GM18505 (cell line): ENCODE measurements around the gene PPP1R2.

ENCODE experiments used
- ATAC-seq: cut with Tn5 transposase; IDR thresholded peaks from one replicate; pipeline ENCODE4 v1.9.1; 2021; ENCODE audit not compliant: unreplicated experiment
- POLR2A ChIP-seq: IDR thresholded peaks from 4 replicates; pipeline ENCODE4 v1.6.1; 2011; ENCODE audit warnings: borderline replicate concordance; ENCODE audit not compliant: insufficient read depth, insufficient read length; ENCODE audit errors: extremely low read depth

Gene PPP1R2

GRCh38 chr3:195577645-195578177 is 34.6 kb upstream of the PPP1R2 start:
- no peak for TF ChIP-seq POLR2A
- ATAC-seq, result no peak

- ATAC-seq, result no peak
These were observed 31.6 kb upstream of the PPP1R2 start for GRCh38 chr3:195574497-195575304.

GRCh38 chr3:195573611-195574496 is 30.7 kb upstream of the PPP1R2 start:
- ATAC-seq, result no peak
- no peak for TF ChIP-seq POLR2A

More at GRCh38 chr3:195574497-195575304, 31.6 kb upstream of the PPP1R2 start:
- no peak for TF ChIP-seq POLR2A

- TF ChIP-seq POLR2A, result no peak
- ATAC-seq, result no peak
These were observed 28.2 kb upstream of the PPP1R2 start for GRCh38 chr3:195571361-195571760.

- ATAC-seq, result no peak
- no peak for TF ChIP-seq POLR2A
These were observed 27.8 kb upstream of the PPP1R2 start for GRCh38 chr3:195570912-195571311.

GRCh38 chr3:195570344-195570743 is 27.2 kb upstream of the PPP1R2 start:
- no peak for ATAC-seq
- TF ChIP-seq POLR2A, result no peak

GRCh38 chr3:195568630-195569029 is 25.5 kb upstream of the PPP1R2 start:
- no peak for TF ChIP-seq POLR2A
- ATAC-seq, result no peak

GRCh38 chr3:195566797-195567196 is 23.7 kb upstream of the PPP1R2 start:
- no peak for TF ChIP-seq POLR2A
- ATAC-seq, result no peak

- ATAC-seq, result no peak
- no peak for TF ChIP-seq POLR2A
These were observed 22.6 kb upstream of the PPP1R2 start for GRCh38 chr3:195565716-195566115.

GRCh38 chr3:195563317-195563716 is 20.2 kb upstream of the PPP1R2 start:
- no peak for ATAC-seq
- no peak for TF ChIP-seq POLR2A

GRCh38 chr3:195559723-195560409 is 16.7 kb upstream of the PPP1R2 start:
- ATAC-seq, result no peak
- no peak for TF ChIP-seq POLR2A

- TF ChIP-seq POLR2A, result no peak
- no peak for ATAC-seq
These were observed 15.5 kb upstream of the PPP1R2 start for GRCh38 chr3:195558602-195559001.

- no peak for TF ChIP-seq POLR2A
- ATAC-seq, result no peak
These were observed 14.2 kb upstream of the PPP1R2 start for GRCh38 chr3:195557322-195557721.

GRCh38 chr3:195556390-195556789 is 13.3 kb upstream of the PPP1R2 start:
- no peak for ATAC-seq

GRCh38 chr3:195555110-195555509 is 12.0 kb upstream of the PPP1R2 start:
- no peak for TF ChIP-seq POLR2A
- no peak for ATAC-seq

More at GRCh38 chr3:195556390-195556789, 13.3 kb upstream of the PPP1R2 start:
- TF ChIP-seq POLR2A, result no peak
